K562 (cell line): ENCODE measurements around the gene NCF2. TPM values are rescaled to one million over a fixed set of nuclear protein-coding genes. Genes with fewer than 3 reads are reported as not detected.

Source experiments
- ATAC-seq: fragments of 200-7000 bp; cut with Tn5 transposase; 3 replicates; pipeline ENCODE4 v1.9.1; 2020; ENCODE audit warnings: moderate library complexity
- BruUV-seq: library from RNA; stranded (reverse); fragments of 400-500 nt; replicated peaks from 2 replicates; lab custom pipeline; 2021; lab: Mats Ljungman, UMichigan
- CTCF ChIA-PET: fragments of 300-600 bp; formaldehyde crosslinking; extraction: SDS; loops from one replicate; lab custom pipeline; 2021; ENCODE audit warnings: low intra/inter-chr PET ratio; lab: Yijun Ruan, JAX
- POLR2A ChIA-PET: fragments of 300-600, 350-650 bp; sonication (Branson Sonifier 250); formaldehyde crosslinking; extraction: SDS; loops from one replicate; lab custom pipeline; 2021; ENCODE audit warnings: antibody characterized with exemption, inconsistent platforms; lab: Yijun Ruan, JAX
- DNase-seq, 4 experiments: peaks; one replicate each; pipeline versions ENCODE4 v3.0.0 to v3.0.0-alpha.2; 2011 to 2018; ENCODE audit warnings: low spot score in 3 of 4, mixed read lengths in 3 of 4; ENCODE audit errors: extremely low read depth in 1 of 4
- FAIRE-seq: peaks from 2 replicates; lab custom pipeline; 2011; peaks lifted over from hg19 to GRCh38; lab: Jason Lieb, UNC
- H2AFZ ChIP-seq: 2 replicates; pipeline ENCODE4 v1.6.0; 2011; ENCODE audit warnings: low read depth, low read length, control low read depth, inconsistent platforms
- H3K27ac ChIP-seq: fragments of 200-600 bp; 3 replicates; pipeline ENCODE4 v1.8.0; 2011; ENCODE audit warnings: low read depth, mild to moderate bottlenecking, control low read depth, inconsistent platforms, low read length, moderate library complexity, mixed read lengths; ENCODE audit errors: extremely low read depth
- H3K27me3 ChIP-seq, 2 experiments: fragments of 300-600 bp in 1 of 2; 2 replicates in 1 of 2; 3 replicates in 1 of 2; pipeline versions ENCODE4 v1.6.0 to v1.8.0; 2011; ENCODE audit warnings: inconsistent platforms in 2 of 2, low read length in 2 of 2, mild to moderate bottlenecking in 1 of 2, mixed read lengths in 1 of 2, moderate library complexity in 1 of 2; ENCODE audit not compliant: control insufficient read depth in 2 of 2, insufficient read depth in 2 of 2
- H3K36me3 ChIP-seq: fragments of 300-600 bp; 3 replicates; pipeline ENCODE4 v1.8.0; 2011; ENCODE audit warnings: mild to moderate bottlenecking, low read length, inconsistent platforms; ENCODE audit not compliant: control insufficient read depth, insufficient read depth
- H3K4me1 ChIP-seq, 2 experiments: fragments of 200-600 bp in 1 of 2; replicated peaks in 1 of 2; 2 replicates in 1 of 2; 3 replicates in 1 of 2; pipeline versions ENCODE4 v1.5.1 to v1.8.0; 2011; ENCODE audit warnings: inconsistent platforms in 2 of 2, low read length in 2 of 2, mild to moderate bottlenecking in 1 of 2, mixed read lengths in 1 of 2, moderate library complexity in 1 of 2; ENCODE audit not compliant: control insufficient read depth in 2 of 2, insufficient read depth in 2 of 2
- H3K4me2 ChIP-seq: 2 replicates; pipeline ENCODE4 v1.6.1; 2011; ENCODE audit warnings: low read length, control low read depth, inconsistent platforms, mixed read lengths; ENCODE audit not compliant: insufficient read depth
- H3K4me3 ChIP-seq: fragments of 200-600 bp; sonication (generic), shearing (Covaris generic); 2 replicates; pipeline ENCODE4 v1.5.1; 2016; ENCODE audit warnings: control low read depth, inconsistent platforms
- H3K79me2 ChIP-seq: fragments of 200-600 bp; 3 replicates; pipeline ENCODE4 v1.8.0; 2011; ENCODE audit warnings: low read length, inconsistent platforms; ENCODE audit not compliant: control insufficient read depth, insufficient read depth
- H3K9ac ChIP-seq, 2 experiments: 2 replicates each; pipeline versions ENCODE4 v1.6.0 to v1.6.1; 2011; ENCODE audit warnings: low read depth in 2 of 2, low read length in 2 of 2, control low read depth in 1 of 2, inconsistent platforms in 1 of 2, mild to moderate bottlenecking in 1 of 2, mixed read lengths in 1 of 2; ENCODE audit not compliant: insufficient read depth in 1 of 2
- H3K9me1 ChIP-seq: one replicate; pipeline ENCODE4 v1.6.0; 2011; ENCODE audit warnings: inconsistent platforms, mild to moderate bottlenecking, low read length, moderate library complexity; ENCODE audit not compliant: control insufficient read depth, insufficient read depth
- H3K9me3 ChIP-seq: replicated peaks from 2 replicates; pipeline ENCODE4 v1.5.1; 2011; ENCODE audit warnings: low read depth, low read length, inconsistent platforms; ENCODE audit not compliant: control insufficient read depth, insufficient read depth
- H4K20me1 ChIP-seq: replicated peaks from 2 replicates; pipeline ENCODE4 v1.6.1; 2011; ENCODE audit warnings: low read length, inconsistent platforms, mixed read lengths; ENCODE audit not compliant: control insufficient read depth, insufficient read depth
- GATA2 ChIP-seq: sonication (generic); formaldehyde crosslinking; IDR thresholded peaks from 2 replicates; pipeline ENCODE4 v1.4.0; 2020; ENCODE audit warnings: mild to moderate bottlenecking, missing genetic modification reagents
- HDAC3 ChIP-seq: fragments of 450-650 bp; IDR thresholded peaks from 2 replicates; pipeline ENCODE4 v1.6.1; 2018; ENCODE audit warnings: borderline replicate concordance, mild to moderate bottlenecking, moderate library complexity; ENCODE audit not compliant: partially characterized antibody
- PURB ChIP-seq: sonication (generic); formaldehyde crosslinking; IDR thresholded peaks from 2 replicates; pipeline ENCODE4 v1.9.0; 2021; ENCODE audit warnings: low read depth, mild to moderate bottlenecking, missing genetic modification reagents
- YY1 ChIP-seq, 3 experiments: IDR thresholded peaks; 2 replicates each; pipeline ENCODE4 v1.6.1; 2011; ENCODE audit warnings: low read length in 2 of 3, mild to moderate bottlenecking in 2 of 3, moderate library complexity in 2 of 3, borderline replicate concordance in 1 of 3, control low read depth in 1 of 3, low read depth in 1 of 3; ENCODE audit not compliant: insufficient read depth in 3 of 3, insufficient replicate concordance in 2 of 3, control insufficient read depth in 1 of 3, insufficient read length in 1 of 3; ENCODE audit errors: extremely low read depth in 1 of 3
- WGBS: fragments of 100-300 bp; shearing (Covaris generic); methylation state at CpG from one replicate; pipeline ENCODE4 v1.1.6; 2016; ENCODE audit warnings: low coverage, mixed read lengths; ENCODE audit not compliant: insufficient coverage; ENCODE audit errors: missing lambda C conversion rate; 5-methylcytosine and 5-hydroxymethylcytosine counted together
- in situ Hi-C: fragments of 300-500 bp; cut with MboI; formaldehyde crosslinking; loops from 4 replicates; pipeline ENCODE4 v1.15.0; 2018; ENCODE audit warnings: inconsistent platforms, mixed read lengths
- intact Hi-C: fragments of 100-400 bp; cut with micrococcal nuclease; formaldehyde crosslinking; loops from 2 replicates; pipeline ENCODE4 v1.14.2; 2022
- polyA plus RNA-seq, 8 experiments: library from polyadenylated mRNA; depleted of rRNA in 4 of 8; stranded (reverse) in 5 of 8; unstranded in 3 of 8; fragments of >200 nt; fragmentation: Nextera tagmentation in 2 of 8; fragmentation: Illumina TruSeq in 1 of 8; extraction: Ambion mirVana in 2 of 8; extraction: Trizol in 1 of 8; gene quantifications; 2 replicates each; pipeline versions ENCODE4 v1.2.1 to v1.2.3, GENCODE V29; 2011 to 2014; ENCODE audit warnings: inconsistent platforms in 1 of 8, missing spikeins in 1 of 8
- total RNA-seq, 7 experiments: library from RNA; depleted of rRNA in 6 of 7; stranded (reverse); fragments of >200 nt in 6 of 7; fragmentation: Illumina TruSeq in 2 of 7; extraction: Trizol in 2 of 7; gene quantifications; 2 replicates each; pipeline versions ENCODE4 v1.2.1 to v1.2.3, GENCODE V29; 2011 to 2021; ENCODE audit warnings: low replicate concordance in 1 of 7
- TF ChIP-seq, protein P1 (sequence below): fragments of 250-450 bp; sonication (Bioruptor Pico); IDR thresholded peaks from 2 replicates; pipeline ENCODE4 v1.4.0; 2020; ENCODE audit warnings: mild to moderate bottlenecking
- TF ChIP-seq, protein P2 (sequence below): sonication (generic); formaldehyde crosslinking; IDR thresholded peaks from 2 replicates; pipeline ENCODE4 v1.5.0; 2020; ENCODE audit warnings: missing genetic modification reagents
- TF ChIP-seq, protein P3 (sequence below): fragments of 450-650 bp; IDR thresholded peaks from 2 replicates; pipeline ENCODE4 v1.6.1; 2016; ENCODE audit warnings: mild to moderate bottlenecking

NCF2 gene
- total and polyA plus RNA-seq, 9 of the 15 experiments (the other 6 are each of a cell fraction or from before 2014, with no cell fraction given): 0.07 to 0.54 (median 0.16) TPM; not detected in 3

DNA sequence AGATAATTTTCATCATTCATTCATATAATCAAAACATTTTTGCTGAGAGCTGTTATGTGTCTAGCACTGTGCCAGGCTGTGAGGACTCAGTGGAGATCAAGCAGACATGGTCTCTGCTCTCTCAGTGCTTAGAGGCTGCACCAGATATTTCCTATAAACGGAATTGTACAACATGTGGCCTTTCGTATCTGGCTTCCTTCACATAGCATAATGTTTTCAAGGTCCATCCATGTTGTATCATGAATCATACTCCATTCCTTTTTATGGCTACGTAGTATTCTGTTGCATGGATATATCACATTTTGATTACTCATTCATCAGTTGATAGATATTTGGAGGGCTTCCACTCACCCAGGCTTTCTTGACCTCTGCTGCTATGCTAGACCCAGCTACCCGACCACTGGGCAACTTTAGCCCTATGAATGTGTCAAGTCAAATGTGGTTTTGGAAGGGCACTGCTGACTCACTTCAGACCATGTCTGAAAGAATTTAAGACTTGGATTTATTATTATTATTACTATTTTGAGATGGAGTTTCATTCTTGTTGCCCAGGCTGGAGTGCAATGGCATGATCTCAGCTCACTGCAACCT lies 18.5 kb downstream of the NCF2 start:
- Histone ChIP-seq H3K9me3 (no peaks in the 10 kb centered on the region), H3K4me3 (no peak overlapping the region), H3K36me3 (no peaks in the 10 kb centered on the region), H3K4me1 (peaks cover 10 to 13% of the 10 kb centered on the region in 2 experiments), H3K9ac (no peak overlapping the region), H4K20me1 (0 out of 2 replicates have a peak, but pooled peaks cover 5% of the 10 kb centered on the region), H2AFZ (no peak overlapping the region), H3K9me1 (no peaks in the 10 kb centered on the region)
- ATAC-seq (no peak), DNase-seq (no peak), FAIRE-seq (no peak)
- ChIA-PET POLR2A (interaction anchor here (0.6 to 3.2 kb wide), 4 partner anchors 9 to 76 kb away, joined by 3 to 19 read pairs (median 10); no protein-coding TSS in a partner anchor), CTCF (no interaction called here)
- BruUV-seq: no TSS peak
- WGBS: 3% methylated on average over 4 of the region's 4 CpGs
- intact Hi-C loops: no loop called here
- TF ChIP-seq, protein P1, sequence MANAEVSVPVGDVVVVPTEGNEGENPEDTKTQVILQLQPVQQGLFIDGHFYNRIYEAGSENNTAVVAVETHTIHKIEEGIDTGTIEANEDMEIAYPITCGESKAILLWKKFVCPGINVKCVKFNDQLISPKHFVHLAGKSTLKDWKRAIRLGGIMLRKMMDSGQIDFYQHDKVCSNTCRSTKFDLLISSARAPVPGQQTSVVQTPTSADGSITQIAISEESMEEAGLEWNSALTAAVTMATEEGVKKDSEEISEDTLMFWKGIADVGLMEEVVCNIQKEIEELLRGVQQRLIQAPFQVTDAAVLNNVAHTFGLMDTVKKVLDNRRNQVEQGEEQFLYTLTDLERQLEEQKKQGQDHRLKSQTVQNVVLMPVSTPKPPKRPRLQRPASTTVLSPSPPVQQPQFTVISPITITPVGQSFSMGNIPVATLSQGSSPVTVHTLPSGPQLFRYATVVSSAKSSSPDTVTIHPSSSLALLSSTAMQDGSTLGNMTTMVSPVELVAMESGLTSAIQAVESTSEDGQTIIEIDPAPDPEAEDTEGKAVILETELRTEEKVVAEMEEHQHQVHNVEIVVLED (CRISPR knock-in tag): no peak
- TF ChIP-seq, all 486 proteins: peak for 0
- Histone ChIP-seq H3K79me2 (no peaks in the 10 kb centered on the region), H3K27me3 (peaks cover 40 to 49% of the 10 kb centered on the region in 2 experiments), H3K27ac (no peak overlapping the region), H3K4me2 (no peak overlapping the region)
- in situ Hi-C loops: no loop called here

DNA sequence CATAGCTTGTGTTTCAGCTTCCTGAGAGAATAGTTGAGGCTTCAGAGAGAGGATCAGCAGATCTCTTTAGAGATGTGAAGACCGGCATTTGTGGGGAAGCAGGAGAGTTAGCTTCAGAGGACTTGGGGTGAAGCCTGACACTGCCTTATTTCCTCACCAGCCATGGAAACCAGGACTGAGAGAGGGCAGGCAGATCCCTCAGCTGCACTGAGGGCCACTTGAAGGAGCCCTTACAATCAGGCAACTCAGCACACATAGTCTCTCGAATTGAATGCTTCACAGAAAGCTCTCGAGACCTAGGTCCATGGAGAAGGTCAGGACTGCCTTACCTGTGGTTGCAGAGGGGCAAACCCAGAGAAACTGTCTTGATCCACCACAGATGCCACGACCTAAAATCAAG lies 19.8 kb downstream of the NCF2 start:
- TF ChIP-seq YY1 (IDR thresholded peaks at IDR 0.05; ENCODE audit: borderline replicate concordance in 1 of 3, control insufficient read depth in 1 of 3, extremely low read depth in 1 of 3, insufficient read depth in 3 of 3, insufficient read length in 1 of 3, insufficient replicate concordance in 2 of 3, low read depth in 1 of 3, low read length in 2 of 3): no peak
- TF ChIP-seq, protein P2, sequence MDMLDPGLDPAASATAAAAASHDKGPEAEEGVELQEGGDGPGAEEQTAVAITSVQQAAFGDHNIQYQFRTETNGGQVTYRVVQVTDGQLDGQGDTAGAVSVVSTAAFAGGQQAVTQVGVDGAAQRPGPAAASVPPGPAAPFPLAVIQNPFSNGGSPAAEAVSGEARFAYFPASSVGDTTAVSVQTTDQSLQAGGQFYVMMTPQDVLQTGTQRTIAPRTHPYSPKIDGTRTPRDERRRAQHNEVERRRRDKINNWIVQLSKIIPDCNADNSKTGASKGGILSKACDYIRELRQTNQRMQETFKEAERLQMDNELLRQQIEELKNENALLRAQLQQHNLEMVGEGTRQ (CRISPR knock-in tag): no peak
- TF ChIP-seq GATA2 (CRISPR knock-in tag): no peak
- no peak for TF ChIP-seq PURB (CRISPR knock-in tag)
- TF ChIP-seq, protein P3, sequence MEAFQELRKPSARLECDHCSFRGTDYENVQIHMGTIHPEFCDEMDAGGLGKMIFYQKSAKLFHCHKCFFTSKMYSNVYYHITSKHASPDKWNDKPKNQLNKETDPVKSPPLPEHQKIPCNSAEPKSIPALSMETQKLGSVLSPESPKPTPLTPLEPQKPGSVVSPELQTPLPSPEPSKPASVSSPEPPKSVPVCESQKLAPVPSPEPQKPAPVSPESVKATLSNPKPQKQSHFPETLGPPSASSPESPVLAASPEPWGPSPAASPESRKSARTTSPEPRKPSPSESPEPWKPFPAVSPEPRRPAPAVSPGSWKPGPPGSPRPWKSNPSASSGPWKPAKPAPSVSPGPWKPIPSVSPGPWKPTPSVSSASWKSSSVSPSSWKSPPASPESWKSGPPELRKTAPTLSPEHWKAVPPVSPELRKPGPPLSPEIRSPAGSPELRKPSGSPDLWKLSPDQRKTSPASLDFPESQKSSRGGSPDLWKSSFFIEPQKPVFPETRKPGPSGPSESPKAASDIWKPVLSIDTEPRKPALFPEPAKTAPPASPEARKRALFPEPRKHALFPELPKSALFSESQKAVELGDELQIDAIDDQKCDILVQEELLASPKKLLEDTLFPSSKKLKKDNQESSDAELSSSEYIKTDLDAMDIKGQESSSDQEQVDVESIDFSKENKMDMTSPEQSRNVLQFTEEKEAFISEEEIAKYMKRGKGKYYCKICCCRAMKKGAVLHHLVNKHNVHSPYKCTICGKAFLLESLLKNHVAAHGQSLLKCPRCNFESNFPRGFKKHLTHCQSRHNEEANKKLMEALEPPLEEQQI: no peak
- no peak for TF ChIP-seq HDAC3
- POLR2A ChIA-PET: interaction anchor here (0.6 to 3.2 kb wide), 8 partner anchors 10 to 1116 kb away, joined by 3 to 19 read pairs (median 3); no protein-coding TSS in a partner anchor
- H3K9me3 ChIP-seq: no peaks in the 10 kb centered on the region
- DNase-seq: no peak
- no peak overlapping the region for H2AFZ ChIP-seq
- H3K27me3 ChIP-seq: peaks cover 28 to 48% of the 10 kb centered on the region in 2 experiments
- no peaks in the 10 kb centered on the region for H3K79me2 ChIP-seq
- no peaks in the 10 kb centered on the region for H3K9me1 ChIP-seq
- no peak overlapping the region for H3K27ac ChIP-seq
- H3K4me1 ChIP-seq: peaks cover 10 to 13% of the 10 kb centered on the region in 2 experiments
- CTCF ChIA-PET: no interaction called here
- H3K36me3 ChIP-seq: no peaks in the 10 kb centered on the region
- no peak for FAIRE-seq
- H4K20me1 ChIP-seq: 0 out of 2 replicates have a peak, but pooled peaks cover 5% of the 10 kb centered on the region
- no peak overlapping the region for H3K4me2 ChIP-seq
- BruUV-seq: no TSS peak
- H3K4me3 ChIP-seq: no peak overlapping the region
- 2% methylated on average over 4 of the region's 4 CpGs for WGBS
- no peak for ATAC-seq
- in situ Hi-C loops: no loop called here
- no peak overlapping the region for H3K9ac ChIP-seq
- intact Hi-C loops: no loop called here
